Lung (tissue), 12 donors: ENCODE measurements around the gene OR51I1. TPM values are rescaled to one million over a fixed set of nuclear protein-coding genes. Genes with fewer than 3 reads are reported as not detected.

ENCODE experiments used
- ATAC-seq: fragments of 200-7000 bp; cut with Tn5 transposase; one replicate; pipeline ENCODE4 v1.9.1; 2020; ENCODE audit warnings: moderate number of reproducible peaks; ENCODE audit not compliant: insufficient read depth, low FRiP score
- DNase-seq, 3 donors: peaks; one replicate each; pipeline ENCODE4 v3.0.0-alpha.2; 2013 to 2017
- H3K27ac ChIP-seq, 2 donors: one replicate each; pipeline ENCODE4 v1.5.1; 2013; ENCODE audit warnings: mild to moderate bottlenecking in 2 of 2, moderate library complexity in 2 of 2, control low read depth in 1 of 2, inconsistent platforms in 1 of 2, low read depth in 1 of 2, low read length in 1 of 2
- H3K27me3 ChIP-seq, 3 donors: one replicate each; pipeline ENCODE4 v1.5.1; 2013; ENCODE audit warnings: low read length in 2 of 3; ENCODE audit not compliant: control insufficient read depth in 3 of 3, insufficient read depth in 3 of 3
- H3K36me3 ChIP-seq, 4 donors: one replicate each; pipeline ENCODE4 v1.5.1; 2013; ENCODE audit warnings: low read length in 4 of 4, mild to moderate bottlenecking in 1 of 4, moderate library complexity in 1 of 4; ENCODE audit not compliant: control insufficient read depth in 4 of 4, insufficient read depth in 4 of 4
- H3K4me1 ChIP-seq, 5 donors: one replicate each; pipeline ENCODE4 v1.5.1; 2013; ENCODE audit warnings: low read length in 5 of 5, mild to moderate bottlenecking in 2 of 5, moderate library complexity in 1 of 5; ENCODE audit not compliant: control insufficient read depth in 5 of 5, insufficient read depth in 5 of 5
- H3K4me3 ChIP-seq: one replicate; pipeline ENCODE4 v1.5.1; 2013; ENCODE audit warnings: mild to moderate bottlenecking, control low read depth, moderate library complexity
- H3K9ac ChIP-seq, 2 donors: one replicate each; pipeline ENCODE4 v1.5.1; 2013; ENCODE audit warnings: low read length in 2 of 2, control low read depth in 1 of 2; ENCODE audit not compliant: insufficient read depth in 1 of 2
- H3K9me3 ChIP-seq, 4 donors: one replicate each; pipeline ENCODE4 v1.5.1; 2013; ENCODE audit warnings: low read length in 3 of 4, mild to moderate bottlenecking in 1 of 4, moderate library complexity in 1 of 4; ENCODE audit not compliant: control insufficient read depth in 4 of 4, insufficient read depth in 3 of 4
- CTCF ChIP-seq: IDR thresholded peaks from 2 replicates; pipeline ENCODE4 v1.5.1; 2012; ENCODE audit warnings: mild to moderate bottlenecking; ENCODE audit errors: control extremely low read depth, extremely low read depth
- WGBS, 2 donors: extraction: QIAGEN DNeasy Blood & Tissue Kit; methylation state at CpG; one replicate each; pipeline ENCODE4 v1.1.7; 2013; 5-methylcytosine and 5-hydroxymethylcytosine counted together
- polyA plus RNA-seq, 2 donors: library from polyadenylated mRNA; stranded (reverse); fragments of 200-250 nt; gene quantifications; one replicate each; pipeline ENCODE4 v1.2.1, GENCODE V29; 2013
- total RNA-seq, 2 donors: library from RNA; depleted of rRNA in 1 of 2; stranded (reverse); fragments of >200 nt in 1 of 2; gene quantifications; one replicate each; pipeline ENCODE4 v1.2.1, GENCODE V29; 2014 to 2021
- donor health status: control.
- donor health status: control.
- donor health status: Bipolar disorder and iron deficiency.
- donor health status: healthy.
- donor health status: DM: yes; HTN: yes; CAD: no.

Gene OR51I1
- total and polyA plus RNA-seq, 4 donors = 3.2 TPM; not detected in 3

DNA sequence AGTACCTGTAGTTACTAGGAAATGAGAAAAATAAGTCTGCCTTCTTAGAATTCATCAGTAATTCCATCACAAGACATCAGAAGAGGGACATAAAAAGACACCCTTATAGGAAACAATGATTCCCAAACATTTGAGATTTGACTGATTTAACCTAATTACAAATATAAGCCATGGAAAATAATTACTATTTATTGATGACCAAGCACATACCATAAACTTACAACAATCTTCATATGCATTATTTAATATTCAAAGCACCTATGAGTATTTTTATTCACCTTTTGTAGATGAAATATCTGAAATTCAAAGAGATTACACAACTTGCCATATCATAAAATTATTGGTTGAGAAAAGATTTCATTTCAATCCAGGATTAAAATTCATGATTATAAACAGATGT, 32.6 kb upstream of the OR51I1 start:
- no peaks in the 10 kb centered on the region for H3K27me3 ChIP-seq
- H3K36me3 ChIP-seq = no peaks in the 10 kb centered on the region
- no peak overlapping the region for H3K4me3 ChIP-seq
- no peak overlapping the region for H3K9ac ChIP-seq
- peaks cover 0 to under 1% (median 0%) of the 10 kb centered on the region in 5 donors for H3K4me1 ChIP-seq
- DNase-seq (no peak), ATAC-seq (no peak)
- H3K9me3 ChIP-seq = no peaks in the 10 kb centered on the region
- no peak for TF ChIP-seq CTCF
- H3K27ac ChIP-seq = no peak overlapping the region

- ATAC-seq = no peak
- no peak overlapping the region for H3K4me3 ChIP-seq
- H3K9me3 ChIP-seq = peaks cover 0 to 3% (median 0%) of the 10 kb centered on the region in 4 donors
- no peaks in the 10 kb centered on the region for H3K27me3 ChIP-seq
- no peak overlapping the region for H3K9ac ChIP-seq
- no peaks in the 10 kb centered on the region for H3K36me3 ChIP-seq
- peaks cover 0 to 4% (median 0%) of the 10 kb centered on the region in 5 donors for H3K4me1 ChIP-seq
- 49 to 63% methylated on average over 2 of the region's 2 CpGs for WGBS, 2 donors
- no peak for TF ChIP-seq CTCF
- H3K27ac ChIP-seq = no peak overlapping the region
- DNase-seq = peak in 2 of 3 donors; percentile 15 to 28
These were observed 26.2 kb upstream of the OR51I1 start for GRCh38 chr11:5467527-5467926.

DNA sequence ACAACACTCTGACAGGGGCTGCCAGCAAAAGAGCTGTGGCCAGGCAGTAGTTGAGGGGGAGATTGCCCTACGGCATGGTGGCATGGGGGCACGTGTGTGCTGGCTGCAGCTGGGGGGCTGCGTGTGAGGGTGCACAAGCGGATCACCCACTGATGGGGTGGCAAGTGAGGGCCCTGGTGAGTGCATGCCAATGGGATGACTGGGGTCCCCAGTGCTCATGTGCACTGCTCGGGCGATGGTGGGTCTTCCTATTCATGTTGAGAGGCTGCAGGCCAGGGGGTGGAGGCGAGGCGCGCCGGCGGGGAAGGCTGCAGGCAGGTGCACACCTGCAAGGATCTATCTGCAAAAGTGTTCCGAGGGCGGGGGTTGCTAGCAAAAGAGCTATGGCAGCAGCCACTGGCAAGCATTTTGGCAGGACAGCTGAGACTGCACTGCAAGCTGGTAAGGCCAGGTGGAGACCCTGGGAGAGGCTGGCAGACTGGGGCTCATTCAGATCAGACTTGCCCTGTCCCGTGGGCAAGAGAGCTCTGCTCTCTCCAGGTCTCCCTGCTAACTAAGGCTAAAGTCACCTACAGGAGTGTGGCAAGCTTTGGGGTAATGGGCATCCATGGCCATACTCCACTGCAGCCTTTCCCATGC, 19.8 kb upstream of the OR51I1 start:
- 93 to 94% methylated on average over 14 of the region's 14 CpGs for WGBS, 2 donors
- Histone ChIP-seq H3K27me3 (no peaks in the 10 kb centered on the region), H3K9ac (no peak overlapping the region), H3K4me1 (no peaks in the 10 kb centered on the region), H3K27ac (no peak overlapping the region), H3K36me3 (no peaks in the 10 kb centered on the region), H3K9me3 (no peaks in the 10 kb centered on the region), H3K4me3 (no peak overlapping the region)
- ATAC-seq (no peak), DNase-seq (no peak)
- TF ChIP-seq CTCF = no peak

DNA sequence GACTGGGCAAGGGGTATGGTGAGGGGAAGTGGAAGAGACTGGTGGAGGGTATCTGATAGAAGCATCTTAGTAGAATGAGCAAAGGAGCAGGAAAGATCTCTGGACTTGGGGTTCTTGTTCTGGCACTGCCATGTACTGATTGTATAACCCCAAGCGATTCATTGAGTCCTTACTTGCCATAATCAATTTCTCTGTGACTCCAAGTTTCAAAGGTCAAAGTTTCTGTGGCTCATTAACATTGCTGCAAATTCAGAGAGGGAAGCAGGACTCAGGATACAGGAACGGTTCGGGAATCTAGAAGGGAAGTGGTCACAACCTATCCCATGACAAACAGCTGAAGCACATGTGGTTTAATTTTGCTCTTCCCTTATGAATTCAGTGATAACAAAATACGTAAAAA, 8.1 kb upstream of the OR51I1 start:
- DNase-seq (no peak), ATAC-seq (no peak)
- H3K4me3 ChIP-seq = no peak overlapping the region
- no peak overlapping the region for H3K9ac ChIP-seq
- H3K27ac ChIP-seq = no peak overlapping the region
- no peaks in the 10 kb centered on the region for H3K9me3 ChIP-seq
- no peak for TF ChIP-seq CTCF
- 74 to 88% methylated on average over 4 of the region's 4 CpGs for WGBS, 2 donors
- no peaks in the 10 kb centered on the region for H3K4me1 ChIP-seq
- no peaks in the 10 kb centered on the region for H3K36me3 ChIP-seq
- H3K27me3 ChIP-seq = no peaks in the 10 kb centered on the region
